Measurements from ENCODE around the gene COL25A1. TPM values are rescaled to one million over a fixed set of nuclear protein-coding genes. Genes with fewer than 3 reads are reported as not detected.

Gene COL25A1
- total RNA-seq, 4 donors from 2014 or later: 0.06 to 0.53 (median 0.23) TPM

GRCh38 chr4:109067508-109068235, 234.8 kb downstream of the COL25A1 start:
- Histone ChIP-seq H3K36me3 (no peaks in the 10 kb centered on the region), H3K4me3 (no peak overlapping the region), H3K4me1 (no peaks in the 10 kb centered on the region), H3K27me3 (no peaks in the 10 kb centered on the region), H3K27ac (no peak overlapping the region), H3K9me3 (no peaks in the 10 kb centered on the region)
- DNase-seq: no peak
- TF ChIP-seq POLR2A (IDR thresholded peaks at IDR 0.05) (no peak), CTCF (IDR thresholded peaks at IDR 0.05) (no peak)
- 49 to 52% methylated on average over 4 of the region's 4 CpGs for WGBS, 2 donors
- intact Hi-C loops (cut with DNase I): no loop called here

- no peak for TF ChIP-seq CTCF (IDR thresholded peaks at IDR 0.05)
- TF ChIP-seq POLR2A (IDR thresholded peaks at IDR 0.05): no peak
- no peaks in the 10 kb centered on the region for H3K9me3 ChIP-seq
- no peak overlapping the region for H3K4me3 ChIP-seq
- no peak for DNase-seq
- H3K4me1 ChIP-seq: no peaks in the 10 kb centered on the region
- H3K27ac ChIP-seq: no peak overlapping the region
- no peaks in the 10 kb centered on the region for H3K36me3 ChIP-seq
- intact Hi-C loops (cut with DNase I): no loop called here
- WGBS, 2 donors: 85 to 88% methylated on average over 2 to 4 of the region's 4 CpGs
- H3K27me3 ChIP-seq: no peaks in the 10 kb centered on the region
Measured at GRCh38 chr4:109065006-109065405, 237.5 kb downstream of the COL25A1 start.

- DNase-seq: no peak
- H3K4me1 ChIP-seq: no peaks in the 10 kb centered on the region
- WGBS, 2 donors: 66 to 74% methylated on average over 5 of the region's 5 CpGs
- TF ChIP-seq POLR2A (IDR thresholded peaks at IDR 0.05) (no peak), CTCF (IDR thresholded peaks at IDR 0.05) (no peak)
- no peaks in the 10 kb centered on the region for H3K27me3 ChIP-seq
- no peaks in the 10 kb centered on the region for H3K9me3 ChIP-seq
- H3K4me3 ChIP-seq: no peak overlapping the region
- intact Hi-C loops (cut with DNase I): no loop called here
- no peaks in the 10 kb centered on the region for H3K36me3 ChIP-seq
- H3K27ac ChIP-seq: no peak overlapping the region
Measured at GRCh38 chr4:109053257-109053656, 249.2 kb downstream of the COL25A1 start.

GRCh38 chr4:109052821-109053220, 249.6 kb downstream of the COL25A1 start:
- Histone ChIP-seq H3K9me3 (no peaks in the 10 kb centered on the region), H3K27me3 (no peaks in the 10 kb centered on the region), H3K27ac (no peak overlapping the region), H3K36me3 (no peaks in the 10 kb centered on the region), H3K4me1 (no peaks in the 10 kb centered on the region), H3K4me3 (no peak overlapping the region)
- no peak for DNase-seq
- intact Hi-C loops (cut with DNase I): no loop called here
- TF ChIP-seq CTCF (IDR thresholded peaks at IDR 0.05): no peak
- no peak for TF ChIP-seq POLR2A (IDR thresholded peaks at IDR 0.05)
- 44 to 84% methylated on average over 1 of the region's 1 CpG for whole genome bisulfite sequencing, 2 donors

- H3K36me3 ChIP-seq: no peaks in the 10 kb centered on the region
- intact Hi-C loops (cut with DNase I): no loop called here
- H3K27me3 ChIP-seq: no peaks in the 10 kb centered on the region
- peaks cover 0 to 10% (median 3%) of the 10 kb centered on the region in 3 donors for H3K4me1 ChIP-seq
- 54 to 57% methylated on average over 2 of the region's 2 CpGs for WGBS, 2 donors
- DNase-seq: no peak
- H3K27ac ChIP-seq: no peak overlapping the region
- TF ChIP-seq CTCF (IDR thresholded peaks at IDR 0.05) (no peak), POLR2A (IDR thresholded peaks at IDR 0.05) (no peak)
- H3K4me3 ChIP-seq: no peak overlapping the region
- H3K9me3 ChIP-seq: no peaks in the 10 kb centered on the region
Measured at GRCh38 chr4:109051054-109051453, 251.4 kb downstream of the COL25A1 start.
